Liver (tissue), 3 donors: ENCODE results near the gene FURIN.

Source experiments
- CTCF ChIP-seq: fragments of 150-350 bp; IDR thresholded peaks from 2 replicates; pipeline ENCODE4 v1.5.1; 2017; ENCODE audit warnings: improper control_type of control experiment, low read depth, low read length; ENCODE audit not compliant: missing input control
- EGR1 ChIP-seq, 2 donors: IDR thresholded peaks; 2 replicates each; pipeline ENCODE4 v1.6.1; 2016 to 2018; ENCODE audit warnings: antibody characterized with exemption in 2 of 2, low read depth in 2 of 2
- TAF1 ChIP-seq: conservative IDR thresholded peaks from 2 replicates; pipeline ENCODE4 v1.6.1; 2016; ENCODE audit warnings: antibody characterized with exemption, mild to moderate bottlenecking
- YY1 ChIP-seq: IDR thresholded peaks from 2 replicates; pipeline ENCODE4 v1.6.1; 2016; ENCODE audit warnings: antibody characterized with exemption, mild to moderate bottlenecking
- TF ChIP-seq, protein P1 (sequence below): IDR thresholded peaks from 2 replicates; pipeline ENCODE4 v1.6.1; 2016; ENCODE audit warnings: antibody characterized with exemption
- TF ChIP-seq, protein P2 (sequence below): IDR thresholded peaks from 2 replicates; pipeline ENCODE4 v1.6.1; 2016; ENCODE audit warnings: antibody characterized with exemption, mild to moderate bottlenecking
- donor health status: healthy.
- donor health status: healthy.

GRCh38 chr15:90838544-90838943 is 29.8 kb upstream of the FURIN start:
- TF ChIP-seq CTCF (no peak), YY1 (no peak), EGR1 (IDR thresholded peaks at IDR 0.05; ENCODE audit: low read depth in 2 of 2) (no peak), TAF1 (no peak)
- TF ChIP-seq, protein P1, sequence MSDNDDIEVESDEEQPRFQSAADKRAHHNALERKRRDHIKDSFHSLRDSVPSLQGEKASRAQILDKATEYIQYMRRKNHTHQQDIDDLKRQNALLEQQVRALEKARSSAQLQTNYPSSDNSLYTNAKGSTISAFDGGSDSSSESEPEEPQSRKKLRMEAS = no peak
- TF ChIP-seq, protein P2, sequence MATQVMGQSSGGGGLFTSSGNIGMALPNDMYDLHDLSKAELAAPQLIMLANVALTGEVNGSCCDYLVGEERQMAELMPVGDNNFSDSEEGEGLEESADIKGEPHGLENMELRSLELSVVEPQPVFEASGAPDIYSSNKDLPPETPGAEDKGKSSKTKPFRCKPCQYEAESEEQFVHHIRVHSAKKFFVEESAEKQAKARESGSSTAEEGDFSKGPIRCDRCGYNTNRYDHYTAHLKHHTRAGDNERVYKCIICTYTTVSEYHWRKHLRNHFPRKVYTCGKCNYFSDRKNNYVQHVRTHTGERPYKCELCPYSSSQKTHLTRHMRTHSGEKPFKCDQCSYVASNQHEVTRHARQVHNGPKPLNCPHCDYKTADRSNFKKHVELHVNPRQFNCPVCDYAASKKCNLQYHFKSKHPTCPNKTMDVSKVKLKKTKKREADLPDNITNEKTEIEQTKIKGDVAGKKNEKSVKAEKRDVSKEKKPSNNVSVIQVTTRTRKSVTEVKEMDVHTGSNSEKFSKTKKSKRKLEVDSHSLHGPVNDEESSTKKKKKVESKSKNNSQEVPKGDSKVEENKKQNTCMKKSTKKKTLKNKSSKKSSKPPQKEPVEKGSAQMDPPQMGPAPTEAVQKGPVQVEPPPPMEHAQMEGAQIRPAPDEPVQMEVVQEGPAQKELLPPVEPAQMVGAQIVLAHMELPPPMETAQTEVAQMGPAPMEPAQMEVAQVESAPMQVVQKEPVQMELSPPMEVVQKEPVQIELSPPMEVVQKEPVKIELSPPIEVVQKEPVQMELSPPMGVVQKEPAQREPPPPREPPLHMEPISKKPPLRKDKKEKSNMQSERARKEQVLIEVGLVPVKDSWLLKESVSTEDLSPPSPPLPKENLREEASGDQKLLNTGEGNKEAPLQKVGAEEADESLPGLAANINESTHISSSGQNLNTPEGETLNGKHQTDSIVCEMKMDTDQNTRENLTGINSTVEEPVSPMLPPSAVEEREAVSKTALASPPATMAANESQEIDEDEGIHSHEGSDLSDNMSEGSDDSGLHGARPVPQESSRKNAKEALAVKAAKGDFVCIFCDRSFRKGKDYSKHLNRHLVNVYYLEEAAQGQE = no peak
